GM18498 (cell line): ENCODE data around the gene PRDM15.

ENCODE experiments used
- ATAC-seq: cut with Tn5 transposase; IDR thresholded peaks from one replicate; pipeline ENCODE4 v1.9.1; 2021; ENCODE audit warnings: mild to moderate bottlenecking, moderate library complexity; ENCODE audit not compliant: unreplicated experiment

The PRDM15 gene

DNA sequence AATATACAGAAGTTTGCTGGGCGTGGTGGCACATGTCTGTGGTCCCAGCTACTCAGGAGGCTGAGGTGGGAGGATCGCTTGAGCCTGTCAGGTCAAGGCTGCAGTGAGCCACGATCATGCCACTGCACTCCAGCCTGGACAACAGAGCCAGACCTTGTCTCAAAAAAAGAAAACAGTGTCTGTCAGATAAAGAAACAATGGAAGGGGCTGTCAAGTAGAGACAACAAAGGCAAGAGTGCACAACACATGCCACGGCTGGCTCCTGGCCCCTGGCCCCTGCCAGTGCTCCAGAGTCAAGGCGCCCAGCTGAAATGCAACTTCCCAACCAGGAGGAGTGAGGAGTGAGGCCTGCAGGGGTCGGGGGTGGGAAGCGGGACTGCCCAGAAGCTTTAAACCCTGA, 32.6 kb downstream of the PRDM15 start:
- ATAC-seq, result no peak

DNA sequence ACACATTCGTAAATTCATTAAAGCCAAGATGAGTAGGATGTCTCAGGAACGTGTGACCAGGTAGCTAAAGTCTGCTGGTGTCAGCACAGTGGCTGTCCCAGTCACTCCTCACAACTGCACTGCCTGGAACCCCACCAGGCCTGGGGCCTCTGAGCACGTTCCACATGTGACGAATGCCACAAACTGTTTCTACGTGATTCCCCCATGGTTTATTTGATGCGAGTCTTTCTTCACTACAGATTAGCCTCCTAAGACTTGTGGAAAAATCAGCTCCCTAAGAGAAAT, 33.2 kb downstream of the PRDM15 start:
- ATAC-seq, result no peak

DNA sequence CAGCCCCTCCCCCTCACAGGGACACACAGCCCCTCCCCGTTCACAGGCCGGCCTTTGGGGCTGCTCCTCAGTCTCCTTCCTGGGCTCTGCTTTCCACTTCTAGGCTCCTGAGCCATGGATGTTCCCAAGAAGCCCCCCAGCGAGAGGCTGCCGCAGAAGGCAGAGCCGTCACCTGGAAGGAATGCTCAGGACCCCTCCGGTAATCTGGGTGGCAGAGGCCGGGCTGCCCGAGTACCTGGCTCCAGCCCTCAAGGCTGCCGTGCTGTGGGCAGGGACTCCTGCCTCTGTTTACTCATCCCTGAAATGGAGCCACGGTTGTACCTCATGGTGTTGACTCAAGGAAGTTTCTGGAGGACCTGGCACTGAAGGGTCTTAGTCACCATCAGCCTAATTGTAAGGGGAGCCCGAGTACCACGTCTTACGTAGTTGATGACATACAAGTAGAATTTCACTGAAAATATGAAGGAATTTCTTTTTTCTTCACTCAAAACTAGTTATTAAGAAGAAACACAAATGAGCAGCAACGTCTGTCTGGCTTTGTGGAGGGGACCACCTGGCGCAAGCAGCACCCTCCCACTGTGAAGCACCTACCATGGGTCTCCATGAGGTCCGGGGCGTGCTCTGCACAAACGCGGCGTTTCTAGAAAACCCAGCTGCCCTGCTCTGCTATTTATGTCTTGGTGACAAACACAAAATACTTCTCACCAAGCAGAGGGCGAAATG, 33.7 kb downstream of the PRDM15 start:
- no peak for ATAC-seq

DNA sequence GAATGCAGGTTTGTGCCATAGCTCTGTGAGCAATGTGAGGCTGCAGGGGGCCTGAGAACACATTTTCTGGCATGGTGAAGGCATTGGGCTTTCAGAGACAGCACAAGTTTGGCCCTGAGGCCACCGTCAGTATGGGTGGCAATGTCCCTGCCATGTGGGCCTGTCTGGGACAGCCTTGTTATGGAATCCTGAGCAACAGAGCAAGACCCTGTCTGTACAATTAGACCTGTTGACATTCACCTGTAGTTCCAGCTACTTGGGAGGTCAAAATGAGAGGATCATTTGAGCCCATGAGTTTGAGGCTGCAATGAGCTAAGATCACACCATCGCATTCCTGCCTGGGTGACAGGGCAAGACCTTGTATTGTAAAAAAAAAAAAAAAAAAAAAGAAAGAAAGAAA, 35.6 kb downstream of the PRDM15 start:
- no peak for ATAC-seq

DNA sequence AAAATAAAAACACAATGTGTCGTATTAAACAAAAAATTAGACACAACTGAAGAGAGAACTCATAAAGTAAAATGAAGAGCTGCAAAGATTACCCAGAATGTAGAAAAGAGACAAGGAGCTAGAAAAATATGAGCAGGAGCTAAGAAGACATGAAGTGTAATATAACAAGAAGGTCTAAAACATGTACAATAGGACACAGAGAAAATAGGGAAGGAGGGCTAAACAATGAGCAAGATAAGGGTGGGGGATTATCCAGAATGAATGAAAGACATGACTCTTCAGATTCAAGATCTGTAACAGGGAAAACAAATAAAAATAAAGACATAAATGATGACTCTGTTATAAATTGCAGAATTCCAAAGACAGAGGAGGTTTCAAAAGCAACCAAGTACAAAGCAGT, 38.3 kb downstream of the PRDM15 start:
- no peak for ATAC-seq

DNA sequence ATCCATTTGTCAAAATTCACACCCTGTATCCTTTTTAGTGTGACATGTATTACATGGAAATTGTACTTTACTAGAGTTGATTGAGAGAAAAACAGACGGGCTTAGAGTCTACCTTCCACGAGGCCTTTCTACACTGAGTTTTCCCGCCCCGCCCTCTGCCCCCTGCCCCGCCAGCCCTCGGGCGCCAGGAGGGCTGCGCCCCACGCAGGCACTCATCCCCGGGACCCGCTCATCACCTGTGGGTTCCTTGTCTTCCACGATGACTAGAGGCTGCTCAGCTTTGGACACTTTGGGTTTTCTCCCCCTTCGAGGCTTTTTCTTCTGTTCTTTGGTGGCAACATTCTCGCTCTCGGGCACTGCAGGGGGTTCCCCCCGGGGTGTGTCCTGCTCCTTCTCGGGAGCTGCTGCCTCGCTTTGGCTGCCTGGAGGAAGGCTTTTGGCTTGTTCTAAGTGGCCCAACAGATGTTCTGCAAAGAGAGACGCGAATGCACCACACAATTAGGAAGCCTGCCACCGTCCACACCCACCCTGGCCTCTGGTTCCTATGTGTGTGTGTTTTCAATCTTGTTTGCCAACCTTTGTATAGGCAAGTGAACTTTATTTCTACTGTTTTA, 39.6 kb downstream of the PRDM15 start:
- ATAC-seq, result no peak

DNA sequence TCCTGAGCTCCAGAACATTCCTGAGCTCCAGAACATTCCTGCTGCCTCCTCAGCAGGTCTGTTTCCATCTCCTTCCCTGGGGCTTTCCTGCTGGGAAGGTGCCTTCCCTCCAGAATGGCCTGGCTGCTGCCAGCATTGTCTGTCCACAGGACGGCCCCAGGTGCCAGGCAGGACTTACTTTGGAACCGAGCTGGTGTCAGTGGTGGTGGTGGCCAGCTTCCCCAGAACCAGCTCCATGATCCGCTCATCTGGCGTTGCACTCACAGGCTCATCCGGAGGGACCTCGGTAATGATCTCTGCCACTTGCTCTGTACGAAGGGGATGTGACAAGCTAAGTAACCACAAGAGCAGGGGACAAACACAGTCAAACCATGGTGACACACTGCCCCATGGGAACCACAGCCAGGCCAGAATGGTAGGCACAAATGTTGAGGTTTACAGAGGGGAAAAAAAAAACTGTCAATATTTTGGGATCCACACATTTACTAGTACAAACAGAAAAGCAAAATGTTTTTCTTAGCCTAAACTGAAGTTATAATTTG, 41.3 kb downstream of the PRDM15 start:
- no peak for ATAC-seq

DNA sequence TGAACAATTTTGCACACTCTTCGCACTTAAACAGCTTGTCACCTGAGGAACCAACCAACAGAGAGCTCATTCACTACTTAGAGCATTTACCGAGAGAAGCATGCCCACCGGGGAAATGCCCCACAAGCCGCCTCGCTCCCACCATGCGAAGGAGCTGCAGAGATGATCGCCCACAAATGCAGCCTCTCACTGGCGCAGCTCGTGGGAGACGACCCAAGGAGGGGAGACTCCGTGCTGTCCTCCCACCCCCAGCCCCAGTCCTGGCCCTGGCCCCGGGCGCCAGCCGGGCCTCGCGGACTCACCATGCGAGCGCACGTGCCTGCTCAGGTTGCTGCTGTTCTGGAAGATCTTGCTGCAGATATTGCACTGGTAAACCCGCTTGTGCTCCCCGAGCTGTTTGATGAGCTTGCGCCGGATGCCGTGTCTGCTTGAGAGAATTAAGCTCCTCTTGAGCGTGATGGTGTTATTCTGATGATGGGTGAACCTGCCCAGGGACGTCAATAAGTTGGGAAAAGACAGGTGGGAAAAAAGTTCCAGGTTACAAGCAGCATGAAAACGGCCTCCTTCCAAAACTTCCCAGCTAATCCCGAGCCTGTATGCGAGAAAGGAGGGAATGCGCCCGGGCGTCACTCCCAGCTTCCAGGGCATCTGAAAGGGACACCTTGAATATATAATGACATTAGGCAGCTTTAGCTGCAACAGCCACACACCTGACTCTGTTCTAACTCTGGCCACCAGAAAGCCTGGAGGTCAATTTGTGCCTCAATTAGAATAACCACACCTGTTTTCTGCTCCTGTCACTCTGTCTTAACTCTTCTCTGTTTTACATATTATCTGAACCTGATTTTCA, 42.8 kb downstream of the PRDM15 start:
- no peak for ATAC-seq

DNA sequence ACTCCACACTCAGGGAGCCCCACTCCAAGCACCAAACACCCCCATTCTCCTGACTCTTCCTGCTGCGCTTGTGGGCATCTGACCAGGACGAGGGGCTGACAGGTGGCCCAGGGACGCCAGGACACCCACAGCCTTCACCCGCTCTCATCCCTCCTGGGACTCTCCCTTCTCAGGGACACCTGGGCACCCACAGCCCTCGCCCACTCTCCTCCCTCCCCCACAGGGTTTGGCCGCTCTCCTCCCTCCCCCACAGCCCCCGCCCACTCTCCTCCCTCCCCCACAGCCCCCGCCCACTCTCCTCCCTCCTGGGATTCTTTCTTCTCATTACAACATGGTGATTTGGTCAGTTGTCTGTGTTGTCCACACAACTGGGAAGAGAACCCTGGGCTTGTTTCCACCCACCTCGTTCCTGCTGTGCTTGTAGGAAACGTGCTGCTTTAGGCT, 43.4 kb downstream of the PRDM15 start:
- no peak for ATAC-seq

DNA sequence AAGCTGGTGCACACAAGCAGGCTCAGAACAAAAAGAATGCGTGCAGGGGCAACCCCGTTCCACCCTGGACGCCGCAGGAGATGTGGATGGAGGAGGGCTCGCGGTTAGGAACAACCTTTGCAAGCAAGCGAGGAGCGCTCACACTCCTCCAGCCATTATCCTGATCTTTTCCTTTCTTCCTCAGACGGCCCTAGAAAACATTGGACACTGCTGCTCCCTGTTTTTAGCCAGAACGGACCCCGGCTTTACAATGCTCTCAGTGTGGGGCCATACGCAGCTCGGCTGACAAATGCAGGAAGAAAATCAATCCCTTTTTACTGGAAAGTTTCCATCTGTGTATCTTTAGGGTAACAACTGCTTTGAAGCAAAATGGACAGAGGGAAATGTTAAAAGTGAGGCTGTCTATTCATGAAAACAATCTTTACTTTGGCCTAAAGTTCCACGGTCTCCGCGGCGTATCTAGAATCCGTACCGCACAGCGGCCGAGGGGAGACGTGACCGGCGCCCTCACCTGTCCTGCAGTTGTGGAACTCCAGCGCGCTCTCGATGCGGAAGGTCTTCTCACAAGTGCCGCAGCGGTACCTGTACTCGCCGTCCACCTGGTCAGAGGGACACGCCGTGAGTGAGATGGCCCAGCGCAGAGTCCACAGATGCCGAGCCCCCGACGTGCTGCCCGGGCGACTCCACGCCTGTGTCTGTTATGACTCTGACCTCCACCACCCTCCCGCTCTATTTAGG, 44.0 kb downstream of the PRDM15 start:
- ATAC-seq, result no peak

DNA sequence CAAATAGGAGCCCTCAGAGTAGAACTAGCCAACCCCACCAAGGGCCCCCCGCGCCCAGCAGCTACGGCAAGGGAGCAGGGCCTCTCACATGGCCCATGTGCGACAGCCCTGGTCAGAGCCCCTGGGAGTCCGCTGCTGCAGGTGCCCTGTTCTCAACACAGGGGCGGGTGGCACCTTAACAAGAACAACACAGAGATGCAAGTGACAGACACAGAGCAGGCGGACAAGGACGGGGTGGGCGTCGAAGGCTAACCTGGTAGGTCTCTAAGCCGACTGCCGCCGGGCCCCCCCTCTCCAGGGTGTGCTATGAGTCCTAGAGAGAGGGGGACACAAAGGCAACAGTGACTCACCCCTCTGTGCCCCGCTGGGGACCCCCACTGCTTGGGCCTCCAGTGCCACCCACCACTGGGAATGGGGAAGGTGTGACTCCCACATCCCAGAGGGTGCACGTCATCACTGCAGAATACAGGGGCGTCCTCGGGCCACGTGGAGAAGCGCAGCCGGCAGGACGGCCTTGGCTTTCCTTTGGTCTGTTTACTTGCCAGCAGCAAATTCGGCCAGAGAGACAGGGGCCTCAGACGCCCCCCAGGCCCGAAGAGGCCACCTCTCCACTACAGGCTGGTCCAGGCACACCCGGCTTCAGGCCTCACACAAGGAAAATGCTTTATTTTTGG, 44.8 kb downstream of the PRDM15 start:
- no peak for ATAC-seq

DNA sequence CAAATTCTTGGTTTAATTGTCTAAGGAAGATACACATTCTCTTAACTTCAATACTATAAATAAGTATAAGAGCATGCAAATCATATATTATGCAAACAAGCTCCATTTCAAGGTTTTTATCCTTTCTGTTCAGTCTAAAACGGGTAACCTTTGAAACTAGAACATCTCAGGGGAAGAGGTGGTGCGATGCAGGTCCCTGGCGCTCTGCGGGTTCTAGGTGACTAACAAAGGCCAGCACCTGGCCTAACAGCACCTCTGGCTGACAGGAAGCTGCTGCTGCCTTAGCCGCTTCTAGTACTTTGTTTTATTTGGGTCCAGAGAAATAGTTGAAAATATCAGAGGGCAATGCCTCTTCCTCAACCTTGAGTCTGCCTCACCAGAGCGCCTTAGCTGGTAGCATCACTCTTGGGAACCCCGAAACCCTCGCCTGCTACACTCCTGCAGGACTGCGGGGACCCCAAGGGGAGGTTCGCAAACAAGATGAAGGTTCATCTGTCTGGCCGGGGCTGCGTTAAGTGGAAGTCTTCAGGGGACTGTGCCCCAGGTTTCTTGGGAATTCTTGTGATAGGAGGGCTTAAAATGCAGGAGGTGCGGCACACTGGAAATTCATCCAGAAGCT, 45.5 kb downstream of the PRDM15 start:
- peak; percentile 76 for ATAC-seq

DNA sequence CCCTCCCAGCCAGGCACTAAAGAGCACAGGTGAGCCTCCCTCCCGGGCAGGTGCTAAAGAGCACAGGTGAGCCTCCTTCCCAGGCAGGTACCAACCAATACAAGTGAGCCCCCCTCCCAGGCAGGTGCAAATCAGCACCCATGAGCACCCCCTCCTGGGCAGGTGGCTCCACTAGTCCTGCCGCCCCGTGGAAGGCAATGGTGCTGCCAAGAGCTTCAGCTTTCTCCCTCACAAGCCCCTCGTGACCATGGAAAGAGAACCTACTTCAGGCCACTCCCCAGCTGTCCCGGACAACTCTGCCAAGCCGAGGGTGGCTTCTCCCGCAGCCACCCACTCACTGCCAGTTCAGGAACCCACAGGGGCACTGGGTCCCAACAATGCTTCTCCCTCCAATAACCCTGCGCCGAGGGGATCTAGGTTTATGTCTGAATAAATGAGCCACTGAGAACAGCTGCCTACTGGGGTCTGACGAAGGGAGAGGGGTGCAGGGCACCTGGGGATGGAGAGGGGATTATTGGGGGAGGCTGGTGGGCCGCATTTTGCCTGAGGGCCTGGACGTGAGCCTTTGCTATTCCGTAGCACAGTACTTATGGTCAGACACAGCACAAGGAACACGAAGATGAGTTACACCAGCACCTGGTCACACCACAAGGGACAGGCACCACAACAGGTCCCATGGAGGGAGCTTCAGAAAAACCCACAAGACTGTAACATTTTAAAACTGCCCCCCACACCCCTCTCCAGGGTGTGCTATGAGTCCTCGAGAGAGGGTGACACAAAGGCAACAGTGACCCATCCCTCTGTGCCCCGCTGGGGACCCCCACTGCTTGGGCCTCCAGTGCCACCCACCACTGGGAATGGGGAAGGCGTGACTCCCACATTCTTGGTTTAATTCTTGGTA, 46.3 kb downstream of the PRDM15 start:
- peak; percentile 62 for ATAC-seq

DNA sequence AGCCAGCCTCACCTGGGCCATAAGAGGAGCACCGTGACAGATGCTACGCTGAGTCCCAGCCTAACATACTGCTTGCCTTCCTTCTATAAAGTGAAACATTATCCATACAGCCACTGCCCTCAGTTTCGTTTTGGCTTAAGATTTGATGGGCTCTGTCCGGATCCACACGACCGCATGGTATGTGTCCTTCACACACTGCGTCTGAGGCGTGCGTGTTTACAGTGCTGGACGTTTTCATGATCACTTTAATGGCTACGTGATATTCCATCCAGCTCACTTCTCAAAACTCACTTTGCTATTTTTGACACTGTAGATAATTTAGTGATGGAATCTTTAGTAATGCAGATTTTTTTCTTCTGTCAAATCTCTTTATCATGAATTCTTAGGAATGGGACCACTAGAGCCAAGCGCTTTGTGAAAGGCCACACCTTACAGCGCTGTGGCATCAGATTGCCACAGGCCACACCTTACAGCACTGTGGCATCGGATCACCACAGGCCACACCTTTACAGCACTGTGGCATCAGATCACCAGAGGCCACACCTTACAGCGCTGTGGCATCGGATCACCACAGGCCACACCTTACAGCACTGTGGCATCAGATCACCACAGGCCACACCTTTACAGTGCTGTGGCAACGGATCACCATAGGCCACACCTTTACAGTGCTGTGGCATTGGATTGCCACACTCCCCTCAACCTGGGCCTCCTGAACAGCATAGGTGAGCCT, 47.1 kb downstream of the PRDM15 start:
- no peak for ATAC-seq

DNA sequence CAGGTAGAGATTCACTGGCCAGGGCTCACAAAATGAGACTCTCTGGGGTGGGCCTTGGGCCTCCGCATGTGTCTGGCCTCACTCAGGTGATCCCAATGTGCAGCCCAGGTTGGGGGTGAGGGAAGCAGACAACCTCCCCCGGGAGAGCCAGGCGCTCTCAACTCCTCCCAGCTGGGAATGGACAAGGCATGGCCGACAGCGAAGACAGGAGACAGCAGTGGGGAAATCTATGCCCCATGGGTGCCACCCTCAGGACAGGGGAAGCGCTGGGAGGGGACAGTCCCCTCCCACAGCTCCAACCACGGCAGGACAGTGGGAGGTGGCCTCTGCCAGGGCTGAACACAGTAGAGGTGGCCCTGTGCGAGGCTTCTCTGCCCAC, 47.7 kb downstream of the PRDM15 start:
- ATAC-seq, result no peak

DNA sequence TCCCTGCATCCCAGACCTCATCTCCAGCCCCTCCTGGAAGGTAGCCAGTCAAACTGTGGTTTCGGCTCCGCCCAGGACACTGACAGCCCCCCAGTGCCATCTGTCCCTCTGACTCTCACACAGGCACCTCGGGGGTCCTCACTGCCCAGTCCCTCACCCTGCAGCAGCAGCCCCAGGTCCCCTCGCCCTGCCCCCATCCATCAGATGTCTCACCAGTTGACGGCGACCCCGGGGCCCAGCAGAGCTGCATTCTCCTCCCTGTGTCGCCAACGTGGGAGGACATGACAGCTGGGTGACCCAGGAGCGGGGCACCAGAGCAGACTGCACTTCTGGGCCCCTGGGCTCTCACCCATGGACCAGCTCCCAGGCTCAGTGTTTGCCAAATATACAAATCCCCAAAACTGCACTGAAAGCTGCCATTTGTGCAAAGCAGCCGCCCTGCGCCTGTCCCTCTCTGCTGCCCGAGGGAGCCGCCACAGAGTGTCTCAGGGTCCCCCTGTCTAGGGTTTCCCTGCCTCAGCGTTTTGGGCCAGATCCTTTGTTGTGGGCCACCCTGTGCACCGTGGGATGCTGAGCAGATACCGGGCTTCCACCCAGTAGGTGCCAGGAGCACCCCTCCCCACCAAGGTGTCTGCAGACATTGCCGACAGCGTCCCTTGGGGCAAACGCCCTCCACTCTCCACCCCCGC, 48.2 kb downstream of the PRDM15 start:
- ATAC-seq, result no peak

DNA sequence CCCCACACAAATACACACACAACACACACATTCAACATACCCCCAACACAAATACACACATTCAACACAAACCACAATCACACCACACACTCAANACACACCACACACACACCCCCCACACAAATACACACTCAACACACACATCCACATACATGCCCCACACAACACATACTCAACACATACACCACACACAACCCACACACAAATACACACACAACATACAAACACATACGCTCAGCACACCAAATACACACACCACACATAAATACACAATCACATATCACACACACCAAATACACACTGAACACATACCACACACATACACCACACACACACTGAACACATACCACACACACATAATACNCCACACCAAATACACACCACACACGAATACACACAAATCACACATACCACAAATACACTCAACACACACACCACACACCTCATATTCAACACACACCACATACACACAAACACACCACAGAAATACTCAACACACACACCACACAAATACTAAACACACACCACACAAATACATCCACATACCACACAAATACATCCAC, 48.9 kb downstream of the PRDM15 start:
- no peak for ATAC-seq
